HCT116 (cell line): ENCODE data around the gene C11orf52.

ENCODE experiments used
- CBX3 ChIP-seq: IDR thresholded peaks from 2 replicates; pipeline ENCODE4 v1.6.1; 2012; ENCODE audit warnings: low read depth
- CEBPB ChIP-seq: IDR thresholded peaks from 2 replicates; pipeline ENCODE4 v1.6.1; 2012; ENCODE audit warnings: low read depth
- CTCF ChIP-seq, 3 experiments: fragments of 200-600 bp in 1 of 3; sonication (generic) in 1 of 3; IDR thresholded peaks in 2 of 3; conservative IDR thresholded peaks in 1 of 3; 2 replicates each; pipeline ENCODE4 v1.5.1; 2012 to 2017; ENCODE audit warnings: low read depth in 2 of 3, low read length in 2 of 3, antibody characterized with exemption in 1 of 3, borderline replicate concordance in 1 of 3, control low read depth in 1 of 3, mild to moderate bottlenecking in 1 of 3, mixed read lengths in 1 of 3, mixed run types in 1 of 3, moderate library complexity in 1 of 3; ENCODE audit not compliant: insufficient read depth in 1 of 3
- EZH2 ChIP-seq: fragments of 200-600 bp; sonication (generic); IDR thresholded peaks from 2 replicates; pipeline ENCODE4 v1.6.1; 2017; ENCODE audit warnings: antibody characterized with exemption, mixed run types
- POLR2A ChIP-seq: IDR thresholded peaks from 2 replicates; pipeline ENCODE4 v1.7.0; 2011; ENCODE audit warnings: borderline replicate concordance; ENCODE audit not compliant: insufficient read depth, insufficient read length; ENCODE audit errors: extremely low read depth
- POLR2AphosphoS5 ChIP-seq: IDR thresholded peaks from 2 replicates; pipeline ENCODE4 v1.6.1; 2011; ENCODE audit warnings: mild to moderate bottlenecking, low read depth, low read length, moderate library complexity
- SIN3A ChIP-seq: IDR thresholded peaks from 2 replicates; pipeline ENCODE4 v1.6.1; 2012; ENCODE audit warnings: low read depth
- SP1 ChIP-seq: IDR thresholded peaks from 2 replicates; pipeline ENCODE4 v1.6.1; 2012; ENCODE audit warnings: low read depth
- ZBTB33 ChIP-seq: IDR thresholded peaks from 2 replicates; pipeline ENCODE4 v1.6.1; 2011; ENCODE audit warnings: mild to moderate bottlenecking, low read length, moderate library complexity; ENCODE audit not compliant: insufficient replicate concordance; ENCODE audit errors: extremely low read depth
- TF ChIP-seq, protein P1 (sequence below): IDR thresholded peaks from 2 replicates; pipeline ENCODE4 v1.6.1; 2012; ENCODE audit warnings: low read depth
- TF ChIP-seq, protein P2 (sequence below): IDR thresholded peaks from 2 replicates; pipeline ENCODE4 v1.6.1; 2012

GRCh38 chr11:111966678-111967077 is 48.0 kb downstream of the C11orf52 start:
- TF ChIP-seq, protein P1, sequence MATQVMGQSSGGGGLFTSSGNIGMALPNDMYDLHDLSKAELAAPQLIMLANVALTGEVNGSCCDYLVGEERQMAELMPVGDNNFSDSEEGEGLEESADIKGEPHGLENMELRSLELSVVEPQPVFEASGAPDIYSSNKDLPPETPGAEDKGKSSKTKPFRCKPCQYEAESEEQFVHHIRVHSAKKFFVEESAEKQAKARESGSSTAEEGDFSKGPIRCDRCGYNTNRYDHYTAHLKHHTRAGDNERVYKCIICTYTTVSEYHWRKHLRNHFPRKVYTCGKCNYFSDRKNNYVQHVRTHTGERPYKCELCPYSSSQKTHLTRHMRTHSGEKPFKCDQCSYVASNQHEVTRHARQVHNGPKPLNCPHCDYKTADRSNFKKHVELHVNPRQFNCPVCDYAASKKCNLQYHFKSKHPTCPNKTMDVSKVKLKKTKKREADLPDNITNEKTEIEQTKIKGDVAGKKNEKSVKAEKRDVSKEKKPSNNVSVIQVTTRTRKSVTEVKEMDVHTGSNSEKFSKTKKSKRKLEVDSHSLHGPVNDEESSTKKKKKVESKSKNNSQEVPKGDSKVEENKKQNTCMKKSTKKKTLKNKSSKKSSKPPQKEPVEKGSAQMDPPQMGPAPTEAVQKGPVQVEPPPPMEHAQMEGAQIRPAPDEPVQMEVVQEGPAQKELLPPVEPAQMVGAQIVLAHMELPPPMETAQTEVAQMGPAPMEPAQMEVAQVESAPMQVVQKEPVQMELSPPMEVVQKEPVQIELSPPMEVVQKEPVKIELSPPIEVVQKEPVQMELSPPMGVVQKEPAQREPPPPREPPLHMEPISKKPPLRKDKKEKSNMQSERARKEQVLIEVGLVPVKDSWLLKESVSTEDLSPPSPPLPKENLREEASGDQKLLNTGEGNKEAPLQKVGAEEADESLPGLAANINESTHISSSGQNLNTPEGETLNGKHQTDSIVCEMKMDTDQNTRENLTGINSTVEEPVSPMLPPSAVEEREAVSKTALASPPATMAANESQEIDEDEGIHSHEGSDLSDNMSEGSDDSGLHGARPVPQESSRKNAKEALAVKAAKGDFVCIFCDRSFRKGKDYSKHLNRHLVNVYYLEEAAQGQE: no peak
- TF ChIP-seq CTCF (IDR thresholded peaks at IDR 0.05 in 2 of 3, conservative IDR thresholded peaks at IDR 0.05 in 1 of 3; ENCODE audit: borderline replicate concordance in 1 of 3, insufficient read depth in 1 of 3, low read depth in 2 of 3, low read length in 2 of 3): no peak
- TF ChIP-seq, protein P2, sequence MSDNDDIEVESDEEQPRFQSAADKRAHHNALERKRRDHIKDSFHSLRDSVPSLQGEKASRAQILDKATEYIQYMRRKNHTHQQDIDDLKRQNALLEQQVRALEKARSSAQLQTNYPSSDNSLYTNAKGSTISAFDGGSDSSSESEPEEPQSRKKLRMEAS: no peak
- TF ChIP-seq EZH2: no peak
- no peak for TF ChIP-seq POLR2AphosphoS5
- TF ChIP-seq SP1: no peak
- TF ChIP-seq CEBPB: no peak
- no peak for TF ChIP-seq CBX3
- no peak for TF ChIP-seq POLR2A
- TF ChIP-seq ZBTB33: no peak
- TF ChIP-seq SIN3A: no peak
